ENCODE results near the gene RPL41. TPM values are rescaled to one million over a fixed set of nuclear protein-coding genes. Genes with fewer than 3 reads are reported as not detected.
A peak's percentile ranks its signal among the peaks of the same experiment; 100 is the strongest.

The RPL41 gene
- total RNA-seq, 1 donor from 2014 or later, result 3,078 TPM

DNA sequence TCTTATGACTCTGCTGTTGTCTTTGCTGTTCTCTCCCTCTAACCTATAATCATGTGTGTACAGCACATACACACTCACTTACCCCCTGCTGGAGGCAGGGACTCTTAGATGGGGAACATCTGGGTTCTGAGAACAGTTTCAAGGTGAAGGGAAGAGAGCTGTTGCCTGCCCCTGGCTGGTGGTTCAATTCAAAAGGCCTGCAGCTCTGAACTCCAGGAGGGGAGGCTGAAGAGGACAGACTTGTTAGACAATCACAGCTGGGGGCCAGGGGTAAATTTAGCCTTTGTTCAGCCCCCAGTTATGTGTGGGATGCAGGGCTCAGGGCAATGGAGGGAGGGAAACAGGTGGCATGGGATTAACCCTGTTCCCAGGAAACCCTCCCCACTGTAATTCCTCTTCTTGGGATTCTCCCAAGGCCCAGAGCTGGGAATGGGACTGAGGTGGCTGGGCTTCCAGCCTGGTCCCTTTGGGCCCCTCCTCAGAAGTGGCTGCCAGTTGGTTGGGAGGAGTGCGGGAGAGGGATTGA, 37.9 kb downstream of the RPL41 start:
- no peak overlapping the region for H3K27ac Mint-ChIP-seq (ENCODE audit: unreplicated experiment)
- TF ChIP-seq, protein P1, sequence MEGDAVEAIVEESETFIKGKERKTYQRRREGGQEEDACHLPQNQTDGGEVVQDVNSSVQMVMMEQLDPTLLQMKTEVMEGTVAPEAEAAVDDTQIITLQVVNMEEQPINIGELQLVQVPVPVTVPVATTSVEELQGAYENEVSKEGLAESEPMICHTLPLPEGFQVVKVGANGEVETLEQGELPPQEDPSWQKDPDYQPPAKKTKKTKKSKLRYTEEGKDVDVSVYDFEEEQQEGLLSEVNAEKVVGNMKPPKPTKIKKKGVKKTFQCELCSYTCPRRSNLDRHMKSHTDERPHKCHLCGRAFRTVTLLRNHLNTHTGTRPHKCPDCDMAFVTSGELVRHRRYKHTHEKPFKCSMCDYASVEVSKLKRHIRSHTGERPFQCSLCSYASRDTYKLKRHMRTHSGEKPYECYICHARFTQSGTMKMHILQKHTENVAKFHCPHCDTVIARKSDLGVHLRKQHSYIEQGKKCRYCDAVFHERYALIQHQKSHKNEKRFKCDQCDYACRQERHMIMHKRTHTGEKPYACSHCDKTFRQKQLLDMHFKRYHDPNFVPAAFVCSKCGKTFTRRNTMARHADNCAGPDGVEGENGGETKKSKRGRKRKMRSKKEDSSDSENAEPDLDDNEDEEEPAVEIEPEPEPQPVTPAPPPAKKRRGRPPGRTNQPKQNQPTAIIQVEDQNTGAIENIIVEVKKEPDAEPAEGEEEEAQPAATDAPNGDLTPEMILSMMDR (IDR thresholded peaks at IDR 0.05; ENCODE audit: insufficient read depth, low read depth, low read length), result no peak
- no peak for TF ChIP-seq EZH2 (IDR thresholded peaks at IDR 0.05; ENCODE audit: insufficient read depth, low read length)
- Histone ChIP-seq H3K4me3 (ENCODE audit: insufficient read depth, low read depth, low read length) (no peak overlapping the region), H2AFZ (ENCODE audit: low read depth, low read length) (no peak overlapping the region), H3K27ac (ENCODE audit: low read depth, low read length) (no peak overlapping the region), H3K9ac (ENCODE audit: low read length) (peak overlapping the region; percentile 43), H3K36me3 (ENCODE audit: insufficient read depth, low read length) (peaks cover 5% of the 10 kb centered on the region), H3K4me2 (ENCODE audit: low read length) (no peak overlapping the region), H4K20me1 (ENCODE audit: insufficient read depth, low read length) (peaks cover 11% of the 10 kb centered on the region), H3K9me3 (ENCODE audit: insufficient read depth, low read depth, low read length) (no peaks in the 10 kb centered on the region), H3K4me1 (ENCODE audit: insufficient read depth, low read length) (peaks cover 34% of the 10 kb centered on the region), H3K79me2 (ENCODE audit: insufficient read depth, low read length) (peaks cover 33% of the 10 kb centered on the region), H3K27me3 (ENCODE audit: insufficient read depth, low read length) (no peaks in the 10 kb centered on the region)
- no peaks in the 10 kb centered on the region for H3K27me3 Mint-ChIP-seq (ENCODE audit: low read depth, unreplicated experiment)
- FAIRE-seq, result no peak
- no peaks in the 10 kb centered on the region for H3K9me3 Mint-ChIP-seq (ENCODE audit: unreplicated experiment)
- DNase-seq (ENCODE audit: low read depth), result no peak
- H3K4me1 Mint-ChIP-seq (ENCODE audit: low read depth, unreplicated experiment), result peaks cover 10% of the 10 kb centered on the region
- peak overlapping the region; percentile 78 for H3K4me3 Mint-ChIP-seq (ENCODE audit: unreplicated experiment)
- peaks cover 21% of the 10 kb centered on the region for H3K36me3 Mint-ChIP-seq (ENCODE audit: low read depth, unreplicated experiment)

DNA sequence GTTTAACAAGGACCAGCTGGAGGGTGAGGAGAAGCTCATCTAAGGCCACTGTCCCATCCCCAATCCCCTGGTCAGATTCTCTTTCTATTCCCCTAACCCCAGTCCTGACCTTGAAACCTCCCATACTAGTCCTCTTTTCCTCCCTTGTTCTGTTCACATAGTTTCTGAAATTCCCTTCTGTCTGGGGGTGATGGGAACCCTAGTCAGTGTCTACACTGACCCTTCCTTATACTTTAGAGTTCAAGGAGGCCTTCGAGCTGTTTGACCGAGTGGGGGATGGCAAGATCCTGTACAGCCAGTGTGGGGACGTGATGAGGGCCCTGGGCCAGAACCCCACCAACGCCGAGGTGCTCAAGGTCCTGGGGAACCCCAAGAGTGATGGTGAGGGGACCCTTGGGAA, 38.4 kb downstream of the RPL41 start:
- H3K4me2 ChIP-seq (ENCODE audit: low read length), result no peak overlapping the region

More for the DNA sequence above, 38.4 kb downstream of the RPL41 start:
- Mint-ChIP-seq H3K27ac (ENCODE audit: unreplicated experiment) (peak overlapping the region; percentile 72), H3K36me3 (ENCODE audit: low read depth, unreplicated experiment) (peaks cover 25% of the 10 kb centered on the region), H3K9me3 (ENCODE audit: unreplicated experiment) (no peaks in the 10 kb centered on the region), H3K4me1 (ENCODE audit: low read depth, unreplicated experiment) (peaks cover 10% of the 10 kb centered on the region), H3K27me3 (ENCODE audit: low read depth, unreplicated experiment) (no peaks in the 10 kb centered on the region), H3K4me3 (ENCODE audit: unreplicated experiment) (peak overlapping the region; percentile 78)
- Histone ChIP-seq H3K9ac (ENCODE audit: low read length) (no peak overlapping the region), H3K36me3 (ENCODE audit: insufficient read depth, low read length) (peaks cover 10% of the 10 kb centered on the region), H3K4me3 (ENCODE audit: insufficient read depth, low read depth, low read length) (no peak overlapping the region), H3K27me3 (ENCODE audit: insufficient read depth, low read length) (no peaks in the 10 kb centered on the region), H4K20me1 (ENCODE audit: insufficient read depth, low read length) (peaks cover 16% of the 10 kb centered on the region), H3K9me3 (ENCODE audit: insufficient read depth, low read depth, low read length) (no peaks in the 10 kb centered on the region), H3K79me2 (ENCODE audit: insufficient read depth, low read length) (peaks cover 38% of the 10 kb centered on the region), H3K27ac (ENCODE audit: low read depth, low read length) (no peak overlapping the region), H2AFZ (ENCODE audit: low read depth, low read length) (no peak overlapping the region), H3K4me1 (ENCODE audit: insufficient read depth, low read length) (peaks cover 35% of the 10 kb centered on the region)
- FAIRE-seq (no peak), DNase-seq (ENCODE audit: low read depth) (no peak)
- TF ChIP-seq EZH2 (IDR thresholded peaks at IDR 0.05; ENCODE audit: insufficient read depth, low read length), result no peak
- TF ChIP-seq, protein P1 (IDR thresholded peaks at IDR 0.05; ENCODE audit: insufficient read depth, low read depth, low read length), result no peak
